Subcutaneous abdominal adipose tissue (tissue), 5 donors: Measurements from ENCODE around the gene CNDP2.

ENCODE experiments used
- H3K27ac ChIP-seq: one replicate; pipeline ENCODE4 v1.7.0; 2013; ENCODE audit warnings: low read depth, mild to moderate bottlenecking, inconsistent platforms, low read length, moderate library complexity
- H3K27me3 ChIP-seq, 5 donors: one replicate each; pipeline ENCODE4 v1.7.0; 2013; ENCODE audit warnings: low read length in 5 of 5, inconsistent platforms in 1 of 5; ENCODE audit not compliant: control insufficient read depth in 5 of 5, insufficient read depth in 4 of 5
- H3K36me3 ChIP-seq, 5 donors: one replicate each; pipeline ENCODE4 v1.7.0; 2013; ENCODE audit warnings: low read length in 5 of 5; ENCODE audit not compliant: control insufficient read depth in 5 of 5, insufficient read depth in 5 of 5
- H3K4me1 ChIP-seq, 5 donors: one replicate each; pipeline ENCODE4 v1.7.0; 2013; ENCODE audit warnings: low read length in 5 of 5, mild to moderate bottlenecking in 3 of 5, moderate library complexity in 1 of 5; ENCODE audit not compliant: control insufficient read depth in 5 of 5, insufficient read depth in 5 of 5
- H3K4me3 ChIP-seq, 5 donors: one replicate each; pipeline ENCODE4 v1.7.0; 2013; ENCODE audit warnings: low read length in 5 of 5, low read depth in 1 of 5
- H3K9ac ChIP-seq, 5 donors: one replicate each; pipeline ENCODE4 v1.7.0; 2013; ENCODE audit warnings: low read length in 5 of 5, mild to moderate bottlenecking in 4 of 5, moderate library complexity in 3 of 5
- H3K9me3 ChIP-seq, 5 donors: one replicate each; pipeline ENCODE4 v1.7.0; 2013; ENCODE audit warnings: low read length in 5 of 5; ENCODE audit not compliant: control insufficient read depth in 5 of 5
- donor health status: healthy.
- donor health status: healthy.
- donor health status: healthy.
- donor health status: healthy.
- donor health status: healthy.

CNDP2 gene

DNA sequence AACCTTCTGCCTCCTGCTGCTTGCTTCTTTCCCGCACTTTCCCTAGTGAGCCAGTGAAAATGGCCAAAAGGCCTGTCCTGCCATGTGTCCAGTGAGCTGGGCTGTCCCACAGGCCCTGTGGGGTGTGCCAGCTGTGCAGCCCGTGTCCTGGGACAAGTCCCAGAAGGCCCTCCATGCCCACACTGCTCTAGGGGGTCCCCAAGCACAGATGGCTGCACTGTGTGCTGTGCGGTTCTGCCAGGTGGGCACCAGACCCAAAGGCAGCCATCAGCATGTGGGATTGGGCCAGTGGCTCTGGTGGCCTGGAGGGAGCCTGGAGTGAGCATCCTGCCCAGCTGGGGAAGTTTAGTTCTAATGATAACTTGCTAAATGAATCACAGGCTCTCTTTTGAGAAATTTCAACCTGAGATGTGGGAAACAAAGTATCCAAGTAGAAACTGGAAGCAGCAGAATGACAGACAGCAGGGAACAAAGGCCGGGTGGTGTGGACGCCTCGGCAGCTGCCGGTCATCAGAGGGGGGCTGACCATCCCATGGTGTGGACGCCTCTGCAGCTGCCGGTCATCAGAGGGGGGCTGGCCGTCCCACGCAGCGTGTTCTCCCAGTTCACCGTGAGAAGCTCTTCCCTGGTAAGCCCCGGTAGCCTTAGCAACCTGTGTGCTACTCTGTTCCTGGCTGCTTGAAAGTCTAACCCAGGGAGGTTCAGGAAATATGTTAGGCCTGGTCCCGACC is 9.9 kb upstream of the CNDP2 start:
- H3K27ac ChIP-seq: no peak overlapping the region
- H3K9ac ChIP-seq: no peak overlapping the region
- H3K9me3 ChIP-seq: no peaks in the 10 kb centered on the region
- H3K27me3 ChIP-seq: peaks cover 0 to 5% (median 0%) of the 10 kb centered on the region in 5 donors
- no peak overlapping the region for H3K4me3 ChIP-seq
- H3K4me1 ChIP-seq: peaks cover 0 to 12% (median 9%) of the 10 kb centered on the region in 5 donors
- no peaks in the 10 kb centered on the region for H3K36me3 ChIP-seq

DNA sequence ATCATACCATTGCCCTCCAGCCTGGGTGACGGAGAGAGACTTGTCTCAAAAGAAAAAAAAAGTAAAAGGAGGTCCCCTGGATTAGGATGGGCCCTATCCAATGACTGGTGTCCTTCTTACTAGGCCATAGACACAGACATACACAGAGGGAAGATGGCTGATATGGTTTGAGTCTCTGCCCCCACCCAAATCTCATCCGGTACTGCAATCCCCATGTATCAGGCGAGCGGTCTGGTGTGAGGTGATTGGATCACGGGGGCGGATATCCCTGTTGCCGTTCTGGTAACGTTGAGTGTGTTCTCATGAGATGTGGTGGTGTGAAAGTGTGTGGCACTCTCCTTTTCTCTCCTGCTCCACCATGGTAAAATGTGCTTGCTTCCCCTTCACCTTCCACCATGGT is 7.8 kb upstream of the CNDP2 start:
- H3K9ac ChIP-seq: no peak overlapping the region
- no peaks in the 10 kb centered on the region for H3K36me3 ChIP-seq
- H3K27me3 ChIP-seq: peaks cover 0 to 5% (median 0%) of the 10 kb centered on the region in 5 donors
- H3K9me3 ChIP-seq: peaks cover 0 to 8% (median 0%) of the 10 kb centered on the region in 5 donors
- no peak overlapping the region for H3K27ac ChIP-seq
- H3K4me1 ChIP-seq: peaks cover 0 to 12% (median 9%) of the 10 kb centered on the region in 5 donors
- no peak overlapping the region for H3K4me3 ChIP-seq

DNA sequence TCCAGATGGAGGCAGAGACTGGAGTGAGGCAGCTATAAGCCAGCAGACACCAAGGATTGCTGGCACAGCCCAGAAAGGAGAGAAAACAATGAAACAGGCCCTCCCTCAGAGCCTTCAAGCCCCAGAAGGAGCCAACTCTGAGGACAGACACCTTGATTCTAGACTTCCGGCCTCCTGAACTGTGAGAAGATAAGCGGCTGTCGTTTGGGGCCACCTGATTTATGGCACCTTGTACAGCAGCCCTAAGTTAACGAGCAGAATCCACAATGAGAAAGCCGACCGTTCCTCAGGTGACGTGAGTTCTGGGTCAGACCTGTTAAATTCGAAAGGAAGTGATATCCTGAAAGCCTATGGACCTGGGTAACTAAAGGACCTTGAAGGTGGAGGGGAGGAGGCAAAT is 7.3 kb upstream of the CNDP2 start:
- peaks cover 0 to 12% (median 9%) of the 10 kb centered on the region in 5 donors for H3K4me1 ChIP-seq
- no peak overlapping the region for H3K9ac ChIP-seq
- H3K9me3 ChIP-seq: peaks cover 0 to 8% (median 0%) of the 10 kb centered on the region in 5 donors
- H3K27ac ChIP-seq: no peak overlapping the region
- H3K27me3 ChIP-seq: peaks cover 0 to 5% (median 0%) of the 10 kb centered on the region in 5 donors
- H3K4me3 ChIP-seq: no peak overlapping the region
- H3K36me3 ChIP-seq: no peaks in the 10 kb centered on the region

DNA sequence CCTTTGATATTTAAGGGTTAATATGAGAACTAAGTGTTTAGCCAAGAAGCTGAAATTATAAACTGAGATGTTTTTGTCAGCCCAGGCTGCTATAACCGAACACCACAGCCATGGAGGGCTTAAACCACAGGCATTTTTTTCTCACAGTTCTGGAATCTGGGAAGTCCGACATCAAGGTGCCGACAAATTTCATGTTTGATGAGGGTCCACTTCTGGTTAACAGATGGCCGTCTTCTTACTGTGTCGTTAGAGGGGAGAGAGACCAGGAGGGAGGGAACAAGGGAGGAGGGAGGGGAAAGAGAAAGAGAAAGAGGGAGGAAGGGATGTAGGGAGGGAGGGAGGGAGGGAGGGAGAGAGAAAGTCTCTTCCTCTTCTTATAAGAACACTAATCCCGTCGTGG is 6.5 kb upstream of the CNDP2 start:
- Histone ChIP-seq H3K4me3 (no peak overlapping the region), H3K9ac (no peak overlapping the region), H3K4me1 (peaks cover 0 to 9% (median 6%) of the 10 kb centered on the region in 5 donors), H3K27me3 (peaks cover 0 to 5% (median 0%) of the 10 kb centered on the region in 5 donors), H3K9me3 (peaks cover 0 to 8% (median 0%) of the 10 kb centered on the region in 5 donors), H3K27ac (no peak overlapping the region), H3K36me3 (no peaks in the 10 kb centered on the region)

DNA sequence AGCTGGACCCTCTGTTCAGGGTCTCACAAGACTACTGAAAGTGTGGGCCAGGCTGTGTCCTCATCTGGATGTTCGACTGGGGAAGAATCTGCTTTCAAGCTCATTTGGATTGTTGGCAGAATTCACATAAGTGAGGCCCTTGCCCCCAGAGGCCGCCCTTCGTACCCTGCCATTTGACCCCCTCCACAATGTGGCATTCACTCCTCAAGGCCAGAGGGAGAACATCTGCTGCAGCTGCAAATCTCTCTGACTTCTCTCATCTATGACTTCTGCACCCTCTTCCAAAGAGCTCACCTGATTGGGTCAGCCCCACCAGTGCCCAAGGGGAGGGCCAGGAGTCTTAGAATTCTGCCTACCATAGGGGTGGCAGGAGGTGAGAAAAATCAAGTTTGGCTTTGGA is 3.9 kb upstream of the CNDP2 start:
- peaks cover 0 to 8% (median 0%) of the 10 kb centered on the region in 5 donors for H3K9me3 ChIP-seq
- no peak overlapping the region for H3K27ac ChIP-seq
- no peaks in the 10 kb centered on the region for H3K36me3 ChIP-seq
- H3K9ac ChIP-seq: no peak overlapping the region
- H3K4me1 ChIP-seq: peaks cover under 1 to 15% (median 13%) of the 10 kb centered on the region in 5 donors
- no peak overlapping the region for H3K4me3 ChIP-seq
- H3K27me3 ChIP-seq: peaks cover 0 to 5% (median 0%) of the 10 kb centered on the region in 5 donors

DNA sequence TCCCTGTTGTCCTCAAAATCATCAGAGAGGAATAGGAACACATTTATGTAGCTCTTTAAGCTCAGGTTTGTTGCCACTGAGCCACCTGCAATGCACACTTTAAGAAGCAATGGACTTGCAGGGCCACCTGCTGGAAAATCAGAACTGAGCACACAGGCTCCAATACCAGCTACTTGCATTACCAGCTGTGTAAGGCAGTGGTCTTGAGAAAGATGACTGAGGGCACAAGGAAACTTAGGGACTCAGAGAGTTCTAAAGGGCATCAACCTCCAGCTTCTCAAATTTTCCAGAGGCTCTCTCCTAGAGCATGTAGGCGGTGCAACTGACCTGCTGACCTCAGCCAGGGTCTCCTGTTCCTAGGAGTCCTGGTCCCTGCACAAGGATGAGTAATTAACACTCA is 2.5 kb upstream of the CNDP2 start:
- H3K4me3 ChIP-seq: no peak overlapping the region
- peaks cover 0 to 5% (median 0%) of the 10 kb centered on the region in 5 donors for H3K27me3 ChIP-seq
- H3K27ac ChIP-seq: no peak overlapping the region
- H3K9ac ChIP-seq: no peak overlapping the region
- H3K9me3 ChIP-seq: peaks cover 0 to 8% (median 0%) of the 10 kb centered on the region in 5 donors
- H3K4me1 ChIP-seq: peaks cover 3 to 27% (median 22%) of the 10 kb centered on the region in 5 donors
- no peaks in the 10 kb centered on the region for H3K36me3 ChIP-seq

DNA sequence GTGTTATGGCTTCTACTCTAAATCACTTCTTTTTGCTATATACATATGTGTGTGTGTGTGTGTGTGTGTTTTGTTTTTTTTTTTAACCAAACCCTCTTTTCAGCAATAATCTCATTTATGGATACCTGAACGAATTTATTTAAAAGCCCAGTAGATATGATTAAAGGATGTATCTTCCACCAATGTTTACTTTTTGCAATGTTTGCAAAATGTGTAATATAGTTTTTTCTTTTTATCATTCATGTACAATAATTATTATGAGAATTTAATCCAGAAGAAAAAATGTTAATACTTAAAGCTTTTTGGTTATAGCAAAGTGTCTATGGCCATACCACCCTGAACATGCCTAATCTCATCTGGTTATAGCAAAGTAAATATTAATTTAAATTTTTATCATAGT is 1.6 kb upstream of the CNDP2 start:
- no peak overlapping the region for H3K9ac ChIP-seq
- no peak overlapping the region for H3K27ac ChIP-seq
- H3K9me3 ChIP-seq: peaks cover 0 to 8% (median 0%) of the 10 kb centered on the region in 5 donors
- no peaks in the 10 kb centered on the region for H3K27me3 ChIP-seq
- no peaks in the 10 kb centered on the region for H3K36me3 ChIP-seq
- no peak overlapping the region for H3K4me3 ChIP-seq
- H3K4me1 ChIP-seq: peaks cover 6 to 35% (median 30%) of the 10 kb centered on the region in 5 donors

DNA sequence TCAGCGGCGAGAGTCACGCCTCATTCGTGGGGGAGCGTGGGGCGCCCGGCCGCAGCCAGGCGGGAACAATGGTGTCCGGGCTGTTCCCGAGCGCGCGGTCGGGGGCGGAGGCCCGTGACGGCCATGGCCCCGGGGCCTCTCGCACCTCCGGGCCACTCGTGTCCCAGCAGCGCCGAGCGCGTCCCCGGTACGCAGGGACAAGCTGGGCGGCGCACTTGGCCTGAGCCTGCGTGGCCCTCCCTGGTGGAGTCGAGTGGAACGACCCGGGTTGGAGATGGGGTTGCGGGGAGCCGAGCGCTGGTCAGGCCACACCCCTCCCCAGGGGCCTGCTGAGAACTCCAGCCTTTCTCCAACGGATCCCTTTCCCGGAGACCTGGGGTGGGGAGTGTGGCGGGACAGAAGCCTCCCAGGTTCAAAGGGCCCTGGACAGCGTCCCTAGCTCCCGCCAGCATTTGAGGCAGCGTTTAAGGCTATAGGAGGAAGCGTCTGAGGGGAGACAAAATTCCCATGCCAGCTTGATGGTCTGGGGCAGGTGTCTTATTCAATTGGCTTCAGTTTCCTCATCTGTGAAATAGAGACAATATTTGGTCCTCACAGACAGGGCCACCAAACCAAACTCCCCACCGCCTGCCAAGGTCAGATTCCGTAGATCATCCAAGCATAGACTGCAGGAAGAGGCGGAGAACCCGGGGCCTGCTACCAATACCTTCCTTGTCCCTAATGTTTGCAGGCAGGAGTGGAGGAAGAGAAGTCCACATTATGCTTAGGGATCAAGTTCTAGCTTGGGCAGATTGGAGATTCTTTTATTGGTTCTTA is 553 bp downstream of the CNDP2 start:
- Histone ChIP-seq H3K4me3 (peak overlapping the region; percentile 75 to 90 (median 83)), H3K9ac (peak overlapping the region in 4 of 5 donors; percentile 83 to 97 (median 91)), H3K9me3 (peaks cover 0 to 8% (median 0%) of the 10 kb centered on the region in 5 donors), H3K27me3 (no peaks in the 10 kb centered on the region), H3K27ac (peak overlapping the region; percentile 88), H3K4me1 (peaks cover 7 to 45% (median 38%) of the 10 kb centered on the region in 5 donors), H3K36me3 (peaks cover 0 to 7% (median 6%) of the 10 kb centered on the region in 5 donors)

DNA sequence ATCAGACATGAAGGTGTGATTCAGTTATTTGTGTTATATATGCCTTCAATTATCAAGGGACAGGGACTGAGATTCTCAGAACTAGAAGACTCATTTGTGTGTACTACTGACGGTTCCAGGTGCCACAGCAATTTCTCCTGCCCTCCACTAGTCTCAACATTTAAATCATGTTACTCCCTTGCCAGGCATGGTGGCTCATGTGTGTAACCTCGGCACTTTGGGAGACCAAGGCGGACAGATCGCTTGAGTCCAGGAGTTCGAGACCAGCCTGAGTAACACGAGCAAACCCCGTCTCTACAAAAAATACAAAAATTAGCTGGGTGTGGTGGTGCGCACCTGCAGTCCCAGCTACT is 1.1 kb downstream of the CNDP2 start:
- Histone ChIP-seq H3K4me1 (peaks cover 7 to 45% (median 38%) of the 10 kb centered on the region in 5 donors), H3K9ac (peak overlapping the region in 4 of 5 donors; percentile 83 to 97 (median 91)), H3K4me3 (peak overlapping the region in 4 of 5 donors; percentile 75 to 90 (median 85)), H3K27me3 (no peaks in the 10 kb centered on the region), H3K27ac (peak overlapping the region; percentile 88), H3K36me3 (peaks cover 0 to 12% (median 10%) of the 10 kb centered on the region in 5 donors), H3K9me3 (peaks cover 0 to 2% (median 0%) of the 10 kb centered on the region in 5 donors)

DNA sequence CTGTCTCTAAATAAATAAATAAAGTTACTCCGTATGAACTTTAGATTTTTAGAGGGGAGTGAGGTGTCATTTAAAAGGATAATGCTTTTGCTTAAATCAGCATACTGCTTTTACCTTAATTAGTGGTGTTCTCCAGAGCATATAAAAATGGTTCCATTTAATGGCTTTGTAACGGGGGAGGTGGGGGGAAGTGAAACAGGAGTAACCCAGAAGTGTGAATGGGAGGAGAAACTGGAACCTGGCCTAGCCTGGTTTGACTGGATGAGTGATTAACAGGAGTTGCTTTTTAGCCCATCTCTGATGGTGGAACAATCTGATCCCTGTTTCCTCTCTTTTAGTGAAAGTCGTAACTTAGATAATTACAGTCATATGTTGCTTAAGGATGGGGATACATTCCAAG is 1.6 kb downstream of the CNDP2 start:
- H3K4me3 ChIP-seq: no peak overlapping the region
- H3K27ac ChIP-seq: no peak overlapping the region

More for the DNA sequence above, 1.6 kb downstream of the CNDP2 start:
- Histone ChIP-seq H3K27me3 (no peaks in the 10 kb centered on the region), H3K4me1 (peaks cover 7 to 45% (median 38%) of the 10 kb centered on the region in 5 donors), H3K9ac (no peak overlapping the region), H3K36me3 (peaks cover 0 to 17% (median 14%) of the 10 kb centered on the region in 5 donors), H3K9me3 (no peaks in the 10 kb centered on the region)
